Lower leg skin (tissue), 3 donors: ENCODE data around the gene DCST1.

Source experiments
- CTCF ChIP-seq, 3 donors: fragments of 450-650 bp; IDR thresholded peaks; one replicate each; pipeline ENCODE4 v1.5.1; 2016; ENCODE audit warnings: antibody characterized with exemption in 3 of 3, mild to moderate bottlenecking in 3 of 3, moderate library complexity in 2 of 3
- POLR2A ChIP-seq, 2 donors: fragments of 450-650 bp; IDR thresholded peaks; one replicate each; pipeline ENCODE4 v1.6.1; 2016 to 2017; ENCODE audit warnings: antibody characterized with exemption in 2 of 2, mild to moderate bottlenecking in 1 of 2, moderate library complexity in 1 of 2

- no peak for TF ChIP-seq POLR2A (IDR thresholded peaks at IDR 0.05)
- TF ChIP-seq CTCF (IDR thresholded peaks at IDR 0.05) = no peak
These were observed 43.3 kb upstream of the DCST1 start for GRCh38 chr1:154990276-154990675.
